Mononuclear cell (primary cell): ENCODE measurements around the gene PTH2. TPM values are rescaled to one million over a fixed set of nuclear protein-coding genes. Genes with fewer than 3 reads are reported as not detected.
"Not testable (repeated sequence)": the region's sequence is repeated elsewhere in the genome, so short reads cannot be mapped to it uniquely, and the experiment has no call there.

Source experiments
- H3K27me3 ChIP-seq: 2 replicates; pipeline ENCODE4 v1.6.0; 2011; ENCODE audit warnings: low read length, control low read depth; ENCODE audit not compliant: insufficient read depth
- H3K4me1 ChIP-seq: 2 replicates; pipeline ENCODE4 v1.5.1; 2011; ENCODE audit warnings: mild to moderate bottlenecking, low read length, control low read depth; ENCODE audit not compliant: insufficient read depth
- H3K4me3 ChIP-seq: 2 replicates; pipeline ENCODE4 v1.5.1; 2011; ENCODE audit warnings: mild to moderate bottlenecking, low read length, moderate library complexity
- H3K9me3 ChIP-seq: 2 replicates; pipeline ENCODE4 v1.5.1; 2011; ENCODE audit warnings: low read depth, mild to moderate bottlenecking, control low read depth, low read length
- total RNA-seq: library from RNA; depleted of rRNA; stranded (reverse); fragments of >200 nt; gene quantifications from one replicate; pipeline ENCODE4 v1.2.3, GENCODE V29; 2012

Gene PTH2
- not detected for total RNA-seq

GRCh38 chr19:49423071-49423984, at the start of gene PTH2:
Gene PTH2, minus strand, starts transcription at chr19:49423441. Its CDS starts 102 bp downstream, at chr19:49423339.
- H3K27me3 ChIP-seq: peaks cover 90% of the 10 kb centered on the region
- peaks cover 43% of the 10 kb centered on the region for H3K4me1 ChIP-seq
- H3K9me3 ChIP-seq: no peaks in the 10 kb centered on the region
- no peak within 1 kb of the TSS for H3K4me3 ChIP-seq

GRCh38 chr19:49472936-49473335, 49.7 kb upstream of the PTH2 start:
- Histone ChIP-seq H3K9me3 (no peaks in the 10 kb centered on the region), H3K4me1 (peaks cover 81% of the 10 kb centered on the region), H3K4me3 (no peak overlapping the region), H3K27me3 (no peaks in the 10 kb centered on the region)

GRCh38 chr19:49470615-49470978, 47.4 kb upstream of the PTH2 start:
- no peak overlapping the region for H3K4me3 ChIP-seq
- H3K9me3 ChIP-seq: no peaks in the 10 kb centered on the region
- no peaks in the 10 kb centered on the region for H3K27me3 ChIP-seq
- peaks cover 69% of the 10 kb centered on the region for H3K4me1 ChIP-seq

GRCh38 chr19:49469828-49470614, 46.8 kb upstream of the PTH2 start:
- no peaks in the 10 kb centered on the region for H3K27me3 ChIP-seq
- H3K4me1 ChIP-seq: peaks cover 65% of the 10 kb centered on the region
- H3K4me3 ChIP-seq: no peak overlapping the region
- H3K9me3 ChIP-seq: no peaks in the 10 kb centered on the region

GRCh38 chr19:49468746-49469447, 45.7 kb upstream of the PTH2 start:
- no peaks in the 10 kb centered on the region for H3K27me3 ChIP-seq
- peaks cover 59% of the 10 kb centered on the region for H3K4me1 ChIP-seq
- H3K4me3 ChIP-seq: no peak overlapping the region
- no peaks in the 10 kb centered on the region for H3K9me3 ChIP-seq

GRCh38 chr19:49468199-49468598, 45.0 kb upstream of the PTH2 start:
- no peaks in the 10 kb centered on the region for H3K27me3 ChIP-seq
- H3K9me3 ChIP-seq: no peaks in the 10 kb centered on the region
- peaks cover 52% of the 10 kb centered on the region for H3K4me1 ChIP-seq
- no peak overlapping the region for H3K4me3 ChIP-seq

- Histone ChIP-seq H3K27me3 (no peaks in the 10 kb centered on the region), H3K4me1 (peaks cover 26% of the 10 kb centered on the region), H3K9me3 (no peaks in the 10 kb centered on the region), H3K4me3 (no peak overlapping the region)
Observed at GRCh38 chr19:49465371-49465770, 42.1 kb upstream of the PTH2 start.

- H3K4me3 ChIP-seq: no peak overlapping the region
- no peaks in the 10 kb centered on the region for H3K27me3 ChIP-seq
- peaks cover 14% of the 10 kb centered on the region for H3K4me1 ChIP-seq
- H3K9me3 ChIP-seq: no peaks in the 10 kb centered on the region
Observed at GRCh38 chr19:49463960-49464740, 40.9 kb upstream of the PTH2 start.

GRCh38 chr19:49462492-49462891, 39.3 kb upstream of the PTH2 start:
- Histone ChIP-seq H3K27me3 (no peaks in the 10 kb centered on the region), H3K9me3 (no peaks in the 10 kb centered on the region), H3K4me1 (no peaks in the 10 kb centered on the region), H3K4me3 (no peak overlapping the region)

- Histone ChIP-seq H3K4me3 (no peak overlapping the region), H3K9me3 (no peaks in the 10 kb centered on the region), H3K27me3 (no peaks in the 10 kb centered on the region), H3K4me1 (no peaks in the 10 kb centered on the region)
Observed at GRCh38 chr19:49461656-49462055, 38.4 kb upstream of the PTH2 start.

- H3K4me3 ChIP-seq, H3K27me3 ChIP-seq, H3K4me1 ChIP-seq, H3K9me3 ChIP-seq: not testable (repeated sequence)
Observed at GRCh38 chr19:49461130-49461529, 37.9 kb upstream of the PTH2 start.

GRCh38 chr19:49459388-49459787, 36.1 kb upstream of the PTH2 start:
- no peaks in the 10 kb centered on the region for H3K27me3 ChIP-seq
- H3K4me3 ChIP-seq: no peak overlapping the region
- H3K9me3 ChIP-seq: no peaks in the 10 kb centered on the region
- H3K4me1 ChIP-seq: peaks cover 2% of the 10 kb centered on the region

GRCh38 chr19:49458567-49458903, 35.3 kb upstream of the PTH2 start:
- Histone ChIP-seq H3K27me3 (no peaks in the 10 kb centered on the region), H3K4me1 (peaks cover 10% of the 10 kb centered on the region), H3K4me3 (no peak overlapping the region)

GRCh38 chr19:49456326-49456725, 33.1 kb upstream of the PTH2 start:
- no peak overlapping the region for H3K4me3 ChIP-seq
- H3K9me3 ChIP-seq: no peaks in the 10 kb centered on the region
- H3K4me1 ChIP-seq: peaks cover 24% of the 10 kb centered on the region
- H3K27me3 ChIP-seq: no peaks in the 10 kb centered on the region

More at GRCh38 chr19:49458567-49458903, 35.3 kb upstream of the PTH2 start:
- no peaks in the 10 kb centered on the region for H3K9me3 ChIP-seq
